GM23338 (cell line): ENCODE data around the gene JARID2.

Experiments
- CREB1 ChIP-seq: fragments of 250-450 bp; sonication (Bioruptor Pico); IDR thresholded peaks from 2 replicates; pipeline ENCODE4 v1.5.0; 2020; ENCODE audit warnings: low read depth, mild to moderate bottlenecking, moderate library complexity
- ETS1 ChIP-seq: IDR thresholded peaks from 2 replicates; pipeline ENCODE4 v1.6.1; 2016; ENCODE audit warnings: antibody characterized with exemption
- EZH2 ChIP-seq: fragments of 200-600 bp; sonication (generic); IDR thresholded peaks from one replicate; pipeline ENCODE4 v1.8.0; 2017; ENCODE audit warnings: antibody characterized with exemption, mild to moderate bottlenecking, low read depth; ENCODE audit not compliant: unreplicated experiment
- EZH2phosphoT487 ChIP-seq: fragments of 200-600 bp; sonication (generic); IDR thresholded peaks from one replicate; pipeline ENCODE4 v1.8.1; 2018; ENCODE audit warnings: antibody characterized with exemption; ENCODE audit not compliant: unreplicated experiment
- JUNB ChIP-seq: IDR thresholded peaks from one replicate; pipeline ENCODE4 v1.6.1; 2016; ENCODE audit warnings: antibody characterized with exemption; ENCODE audit not compliant: unreplicated experiment
- NANOG ChIP-seq: IDR thresholded peaks from 2 replicates; pipeline ENCODE4 v1.6.1; 2016; ENCODE audit warnings: antibody characterized with exemption, borderline replicate concordance
- POLR2AphosphoS5 ChIP-seq: IDR thresholded peaks from 2 replicates; pipeline ENCODE4 v1.6.1; 2016; ENCODE audit warnings: antibody characterized with exemption, low read depth
- ZNF114 ChIP-seq: fragments of 250-450 bp; sonication (Bioruptor Pico); IDR thresholded peaks from 2 replicates; pipeline ENCODE4 v1.5.0; 2020; ENCODE audit warnings: mild to moderate bottlenecking, moderate library complexity
- ZNF331 ChIP-seq: fragments of 250-450 bp; sonication (Bioruptor Pico); IDR thresholded peaks from 2 replicates; pipeline ENCODE4 v1.5.0; 2020; ENCODE audit warnings: low read depth, mild to moderate bottlenecking, moderate library complexity
- TF ChIP-seq, protein P1 (sequence below), 2 experiments: fragments of 200-600 bp in 1 of 2; sonication (generic) in 1 of 2; conservative IDR thresholded peaks; 2 replicates each; pipeline versions ENCODE4 v1.5.1 to v1.6.1; 2016 to 2017; ENCODE audit warnings: antibody characterized with exemption in 2 of 2, low read depth in 2 of 2, mild to moderate bottlenecking in 2 of 2, moderate library complexity in 1 of 2
- TF ChIP-seq, protein P2 (sequence below): IDR thresholded peaks from one replicate; pipeline ENCODE4 v1.6.1; 2018; ENCODE audit warnings: antibody characterized with exemption; ENCODE audit not compliant: unreplicated experiment

- TF ChIP-seq, protein P1, sequence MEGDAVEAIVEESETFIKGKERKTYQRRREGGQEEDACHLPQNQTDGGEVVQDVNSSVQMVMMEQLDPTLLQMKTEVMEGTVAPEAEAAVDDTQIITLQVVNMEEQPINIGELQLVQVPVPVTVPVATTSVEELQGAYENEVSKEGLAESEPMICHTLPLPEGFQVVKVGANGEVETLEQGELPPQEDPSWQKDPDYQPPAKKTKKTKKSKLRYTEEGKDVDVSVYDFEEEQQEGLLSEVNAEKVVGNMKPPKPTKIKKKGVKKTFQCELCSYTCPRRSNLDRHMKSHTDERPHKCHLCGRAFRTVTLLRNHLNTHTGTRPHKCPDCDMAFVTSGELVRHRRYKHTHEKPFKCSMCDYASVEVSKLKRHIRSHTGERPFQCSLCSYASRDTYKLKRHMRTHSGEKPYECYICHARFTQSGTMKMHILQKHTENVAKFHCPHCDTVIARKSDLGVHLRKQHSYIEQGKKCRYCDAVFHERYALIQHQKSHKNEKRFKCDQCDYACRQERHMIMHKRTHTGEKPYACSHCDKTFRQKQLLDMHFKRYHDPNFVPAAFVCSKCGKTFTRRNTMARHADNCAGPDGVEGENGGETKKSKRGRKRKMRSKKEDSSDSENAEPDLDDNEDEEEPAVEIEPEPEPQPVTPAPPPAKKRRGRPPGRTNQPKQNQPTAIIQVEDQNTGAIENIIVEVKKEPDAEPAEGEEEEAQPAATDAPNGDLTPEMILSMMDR (conservative IDR thresholded peaks at IDR 0.05; ENCODE audit: low read depth in 2 of 2) = no peak
- TF ChIP-seq POLR2AphosphoS5 (no peak), ZNF331 (no peak), JUNB (no peak), EZH2 (no peak), EZH2phosphoT487 (no peak), CREB1 (CRISPR knock-in tag) (no peak), NANOG (no peak), ETS1 (no peak), ZNF114 (CRISPR knock-in tag) (no peak)
- TF ChIP-seq, protein P2, sequence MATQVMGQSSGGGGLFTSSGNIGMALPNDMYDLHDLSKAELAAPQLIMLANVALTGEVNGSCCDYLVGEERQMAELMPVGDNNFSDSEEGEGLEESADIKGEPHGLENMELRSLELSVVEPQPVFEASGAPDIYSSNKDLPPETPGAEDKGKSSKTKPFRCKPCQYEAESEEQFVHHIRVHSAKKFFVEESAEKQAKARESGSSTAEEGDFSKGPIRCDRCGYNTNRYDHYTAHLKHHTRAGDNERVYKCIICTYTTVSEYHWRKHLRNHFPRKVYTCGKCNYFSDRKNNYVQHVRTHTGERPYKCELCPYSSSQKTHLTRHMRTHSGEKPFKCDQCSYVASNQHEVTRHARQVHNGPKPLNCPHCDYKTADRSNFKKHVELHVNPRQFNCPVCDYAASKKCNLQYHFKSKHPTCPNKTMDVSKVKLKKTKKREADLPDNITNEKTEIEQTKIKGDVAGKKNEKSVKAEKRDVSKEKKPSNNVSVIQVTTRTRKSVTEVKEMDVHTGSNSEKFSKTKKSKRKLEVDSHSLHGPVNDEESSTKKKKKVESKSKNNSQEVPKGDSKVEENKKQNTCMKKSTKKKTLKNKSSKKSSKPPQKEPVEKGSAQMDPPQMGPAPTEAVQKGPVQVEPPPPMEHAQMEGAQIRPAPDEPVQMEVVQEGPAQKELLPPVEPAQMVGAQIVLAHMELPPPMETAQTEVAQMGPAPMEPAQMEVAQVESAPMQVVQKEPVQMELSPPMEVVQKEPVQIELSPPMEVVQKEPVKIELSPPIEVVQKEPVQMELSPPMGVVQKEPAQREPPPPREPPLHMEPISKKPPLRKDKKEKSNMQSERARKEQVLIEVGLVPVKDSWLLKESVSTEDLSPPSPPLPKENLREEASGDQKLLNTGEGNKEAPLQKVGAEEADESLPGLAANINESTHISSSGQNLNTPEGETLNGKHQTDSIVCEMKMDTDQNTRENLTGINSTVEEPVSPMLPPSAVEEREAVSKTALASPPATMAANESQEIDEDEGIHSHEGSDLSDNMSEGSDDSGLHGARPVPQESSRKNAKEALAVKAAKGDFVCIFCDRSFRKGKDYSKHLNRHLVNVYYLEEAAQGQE = no peak
These were observed 114.4 kb downstream of the JARID2 start for GRCh38 chr6:15360300-15360699.
